GM21526 (cell line): Measurements from ENCODE around the gene SDK1.
"Not testable (repeated sequence)": the region's sequence is repeated elsewhere in the genome, so short reads cannot be mapped to it uniquely, and the experiment has no call there.

Source experiments
- ATAC-seq: cut with Tn5 transposase; IDR thresholded peaks from one replicate; pipeline ENCODE4 v1.9.1; 2021; ENCODE audit warnings: moderate library complexity; ENCODE audit not compliant: unreplicated experiment, low FRiP score

Gene SDK1

DNA sequence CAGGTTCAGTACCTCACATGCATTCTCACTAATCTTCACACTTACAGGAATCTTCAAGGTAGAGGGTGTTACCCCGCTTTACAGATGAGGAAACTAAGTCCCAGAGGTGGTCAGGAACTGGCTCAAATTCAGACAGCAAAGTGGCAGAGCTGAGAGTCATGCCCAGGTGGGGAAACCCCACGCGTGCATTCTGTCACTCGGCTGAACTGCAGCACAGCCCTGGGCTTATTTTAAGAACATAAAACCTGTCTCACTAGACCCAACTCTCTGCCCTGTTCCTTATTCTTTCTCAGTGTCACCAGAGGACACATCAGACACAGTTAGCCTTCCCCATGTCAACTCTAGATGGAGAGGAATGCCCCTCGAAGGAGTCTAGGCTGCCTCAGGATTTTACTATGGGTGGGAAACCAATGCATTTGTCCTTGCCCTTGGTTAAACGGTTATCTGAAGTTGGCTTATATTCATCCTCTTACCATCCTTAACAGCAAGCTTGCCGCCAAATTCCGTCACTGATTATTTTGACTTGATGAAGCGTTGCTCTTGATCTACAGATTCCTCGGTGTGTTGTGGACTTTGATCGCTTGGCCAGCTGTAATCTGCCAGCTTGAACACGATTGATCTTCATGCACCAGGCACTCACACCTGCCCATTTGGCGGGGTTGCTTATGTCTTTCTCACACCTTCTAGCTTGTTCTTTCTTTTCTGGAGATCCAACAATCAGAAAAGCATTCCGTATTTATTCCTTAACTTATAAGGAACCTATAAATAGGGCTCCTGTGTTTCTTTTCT, 627.9 kb downstream of the SDK1 start:
- no peak for ATAC-seq

DNA sequence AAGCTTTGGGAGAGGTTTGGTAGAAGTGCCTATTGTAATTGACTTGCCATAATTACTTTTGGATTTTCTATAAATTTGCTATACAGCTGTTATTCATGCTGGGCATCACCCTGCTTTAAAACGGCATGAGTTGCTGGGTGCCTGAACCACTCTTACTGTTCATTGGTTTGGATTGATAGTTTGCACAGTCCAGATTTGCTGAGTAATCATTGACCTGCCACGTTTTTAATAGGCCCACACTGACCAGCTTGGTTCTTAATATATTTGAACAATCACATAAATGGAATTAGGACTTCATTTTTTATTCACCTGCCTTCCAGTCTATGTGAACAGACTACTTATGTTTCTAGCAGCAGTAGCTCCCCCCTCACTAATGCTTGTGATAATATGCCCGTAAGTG, 630.8 kb downstream of the SDK1 start:
- ATAC-seq = no peak

DNA sequence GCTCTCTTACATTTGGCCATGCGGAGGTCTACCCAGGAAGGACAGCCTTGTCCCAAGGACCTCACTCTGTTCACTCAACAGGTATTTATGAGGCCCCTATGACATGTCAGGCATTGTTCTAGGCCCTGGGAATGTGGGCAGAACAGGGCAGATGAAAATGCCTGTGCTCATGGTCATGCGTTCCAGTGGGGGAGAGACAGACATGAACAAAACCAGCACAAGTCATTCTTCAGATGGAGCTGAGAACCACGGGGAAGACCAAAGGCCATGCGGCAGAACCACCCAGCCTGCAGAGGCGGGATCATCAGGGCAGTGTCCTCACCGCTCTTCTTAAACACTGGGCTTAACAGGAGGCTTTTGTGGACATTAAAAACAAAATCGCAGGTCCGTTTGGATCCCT, 636.1 kb downstream of the SDK1 start:
- ATAC-seq = no peak

DNA sequence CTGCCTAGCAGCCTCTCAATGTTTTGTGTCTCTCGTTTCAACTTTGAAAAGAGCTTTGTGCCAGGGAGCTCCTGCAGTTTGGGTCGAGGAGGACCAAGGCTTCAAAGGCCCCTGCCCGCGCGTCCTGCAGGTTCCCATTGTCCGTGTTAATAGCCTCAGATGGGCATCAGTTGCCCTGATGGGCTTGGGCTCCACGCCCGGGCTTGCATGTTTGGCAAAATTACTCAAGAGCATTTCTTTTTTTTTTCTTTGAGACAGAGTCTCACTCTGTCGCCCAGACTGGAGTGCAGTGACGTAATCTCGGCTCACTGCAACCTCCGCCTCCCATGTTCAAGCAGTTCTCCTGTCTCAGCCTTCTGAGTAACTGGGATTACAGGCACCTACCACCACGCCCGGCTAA, 636.6 kb downstream of the SDK1 start:
- no peak for ATAC-seq

DNA sequence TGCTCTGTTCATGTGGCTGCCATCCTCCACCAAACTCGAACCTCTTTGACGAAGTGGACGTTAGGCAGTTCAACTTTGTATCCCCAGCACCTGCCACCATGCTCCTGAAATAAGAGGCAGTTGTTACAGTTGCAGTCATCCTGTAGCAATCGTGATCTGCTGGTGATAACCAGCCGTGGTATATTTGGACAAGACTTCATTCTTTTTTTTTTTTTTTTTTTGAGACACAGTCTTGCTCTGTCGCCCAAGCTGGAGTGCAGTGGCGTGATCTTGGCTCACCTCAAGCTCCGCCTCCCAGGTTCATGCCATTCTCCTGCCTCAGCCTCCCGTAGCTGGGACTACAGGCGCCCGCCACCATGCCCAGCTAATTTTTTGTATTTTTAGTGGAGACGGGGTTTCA, 640.7 kb downstream of the SDK1 start:
- ATAC-seq = not testable (repeated sequence)

DNA sequence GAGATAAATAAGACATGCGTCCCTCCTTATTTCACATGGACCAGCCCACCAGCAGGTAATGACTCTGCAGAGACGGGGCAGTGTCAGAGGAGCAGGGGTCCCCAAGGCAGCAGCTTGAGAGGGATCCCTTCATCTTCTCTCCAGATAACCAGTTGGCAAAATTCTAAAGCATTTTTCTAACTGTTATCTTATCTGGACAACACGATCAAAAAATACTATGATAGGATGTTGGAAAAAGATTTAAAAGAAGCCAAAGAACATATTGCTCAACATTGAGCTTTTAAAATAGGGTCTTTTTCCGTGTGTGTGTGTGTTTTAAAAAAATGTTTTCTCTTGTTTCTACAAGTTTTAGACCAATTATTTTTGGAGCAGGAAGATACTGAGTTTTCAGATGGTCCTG, 641.2 kb downstream of the SDK1 start:
- no peak for ATAC-seq

DNA sequence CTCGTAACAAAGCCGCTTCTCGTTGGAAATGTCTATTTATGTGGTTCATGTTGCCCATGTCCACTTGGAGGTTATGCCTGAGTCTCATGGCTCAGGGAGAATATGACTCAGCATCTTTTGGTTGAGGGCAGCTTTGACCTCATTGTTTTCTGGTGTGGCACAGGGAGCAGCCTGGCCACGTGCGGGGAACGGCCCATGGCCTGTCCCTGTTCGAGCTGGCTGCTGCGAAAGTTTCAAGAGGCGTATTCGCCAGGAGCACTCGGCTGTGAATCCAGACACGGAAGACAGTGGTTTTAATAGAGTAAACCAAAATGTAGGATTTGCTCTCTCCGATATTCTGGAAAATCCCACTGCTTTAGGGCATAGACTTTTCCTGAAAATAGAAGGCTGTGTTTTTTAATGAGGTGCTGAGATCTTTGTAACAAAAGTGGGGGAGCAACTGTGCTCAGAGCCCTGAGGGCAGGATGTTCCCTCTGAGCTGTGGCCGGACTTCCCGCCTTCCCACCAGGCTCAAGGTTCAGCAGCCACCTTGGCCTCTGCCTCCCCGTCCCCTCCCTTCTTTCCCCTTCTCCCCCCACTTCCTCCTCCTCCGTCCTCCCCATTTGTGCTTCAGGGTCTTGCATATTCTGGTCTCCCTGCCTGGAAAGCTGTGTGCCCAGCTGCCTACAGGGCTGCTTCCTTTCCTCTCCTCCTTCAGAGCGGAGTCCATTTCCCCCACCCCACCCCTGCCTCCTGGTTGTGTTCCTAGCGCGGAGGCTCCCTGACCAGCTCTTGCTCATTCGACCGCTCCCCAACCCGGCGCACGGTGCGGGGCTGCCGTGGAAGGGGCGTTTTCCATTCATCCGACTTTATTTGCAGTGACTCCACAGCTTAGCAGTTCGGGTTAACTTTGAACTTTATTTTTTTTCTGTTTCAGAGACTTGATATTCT, 642.0 kb downstream of the SDK1 start:
- ATAC-seq = no peak

DNA sequence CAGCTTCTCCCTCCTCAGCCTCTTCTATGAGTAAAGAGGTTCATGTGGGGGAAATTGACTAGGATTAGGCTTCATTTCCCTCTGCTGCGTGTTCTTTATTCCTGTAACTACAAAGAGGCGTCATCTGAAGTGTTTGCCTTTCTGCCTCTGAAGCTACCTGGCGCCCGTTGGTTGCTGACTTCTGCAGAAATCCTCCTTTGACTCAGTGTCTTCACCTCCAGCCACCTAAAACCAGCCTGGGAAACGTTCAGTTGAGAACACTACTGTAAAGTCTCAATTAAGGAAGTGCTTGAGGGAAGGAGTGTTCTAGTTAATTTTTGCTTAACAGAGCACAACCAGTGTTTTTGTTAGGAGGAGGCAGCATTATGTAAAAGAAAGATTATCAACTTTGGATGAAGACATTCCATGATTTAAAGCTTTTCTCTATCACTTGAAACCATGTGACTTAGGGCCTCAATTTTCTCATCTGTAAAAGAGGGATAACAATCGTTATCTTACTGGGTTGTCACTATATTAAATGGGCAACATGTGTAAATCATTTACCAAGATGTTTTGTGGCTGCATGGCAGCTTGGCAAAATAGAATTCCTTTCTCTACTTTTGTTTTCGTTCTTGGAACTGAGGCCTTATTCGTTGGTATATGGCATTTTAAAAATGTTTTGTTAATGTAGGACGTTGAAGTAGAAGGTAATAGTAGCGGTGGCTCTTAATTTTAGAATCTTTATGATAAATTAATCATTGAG, 642.9 kb downstream of the SDK1 start:
- no peak for ATAC-seq

DNA sequence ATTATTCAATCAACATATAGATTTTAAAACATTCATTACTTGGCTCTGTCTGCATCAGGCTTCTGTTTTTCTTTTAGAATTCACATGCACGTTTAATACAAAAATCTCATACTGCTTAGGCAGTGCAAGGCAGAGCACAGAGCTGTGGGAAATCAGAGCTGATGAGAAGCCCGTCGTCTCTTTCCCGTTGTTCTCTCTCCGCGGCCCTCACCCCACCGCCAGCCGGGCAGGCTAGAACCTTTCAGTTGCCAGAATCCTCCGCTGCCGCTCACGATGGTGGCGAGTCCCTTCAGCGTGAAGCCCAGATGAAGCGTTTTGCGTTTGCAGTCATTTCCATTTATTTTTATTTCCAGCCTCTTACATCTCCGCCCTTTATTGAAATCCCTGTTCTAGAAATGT, 648.2 kb downstream of the SDK1 start:
- ATAC-seq = no peak

DNA sequence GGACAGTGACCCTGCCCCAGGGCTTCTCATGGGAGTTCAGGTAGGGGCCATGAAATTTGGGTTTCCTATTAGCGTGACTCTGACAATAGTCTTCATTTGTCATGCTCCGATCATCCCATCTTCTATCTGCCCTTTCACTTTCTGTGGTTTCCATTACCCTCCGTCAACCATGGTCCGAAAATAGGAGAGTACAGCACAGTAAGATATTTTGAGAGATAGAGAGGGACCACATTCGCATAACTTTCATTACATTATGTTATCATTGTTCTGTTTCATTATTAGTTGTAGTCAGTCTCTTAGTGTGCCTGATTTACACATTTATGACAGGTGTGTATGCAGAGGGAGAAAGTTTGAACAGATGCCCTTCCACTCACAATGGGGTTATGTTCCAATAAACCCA, 649.2 kb downstream of the SDK1 start:
- no peak for ATAC-seq

DNA sequence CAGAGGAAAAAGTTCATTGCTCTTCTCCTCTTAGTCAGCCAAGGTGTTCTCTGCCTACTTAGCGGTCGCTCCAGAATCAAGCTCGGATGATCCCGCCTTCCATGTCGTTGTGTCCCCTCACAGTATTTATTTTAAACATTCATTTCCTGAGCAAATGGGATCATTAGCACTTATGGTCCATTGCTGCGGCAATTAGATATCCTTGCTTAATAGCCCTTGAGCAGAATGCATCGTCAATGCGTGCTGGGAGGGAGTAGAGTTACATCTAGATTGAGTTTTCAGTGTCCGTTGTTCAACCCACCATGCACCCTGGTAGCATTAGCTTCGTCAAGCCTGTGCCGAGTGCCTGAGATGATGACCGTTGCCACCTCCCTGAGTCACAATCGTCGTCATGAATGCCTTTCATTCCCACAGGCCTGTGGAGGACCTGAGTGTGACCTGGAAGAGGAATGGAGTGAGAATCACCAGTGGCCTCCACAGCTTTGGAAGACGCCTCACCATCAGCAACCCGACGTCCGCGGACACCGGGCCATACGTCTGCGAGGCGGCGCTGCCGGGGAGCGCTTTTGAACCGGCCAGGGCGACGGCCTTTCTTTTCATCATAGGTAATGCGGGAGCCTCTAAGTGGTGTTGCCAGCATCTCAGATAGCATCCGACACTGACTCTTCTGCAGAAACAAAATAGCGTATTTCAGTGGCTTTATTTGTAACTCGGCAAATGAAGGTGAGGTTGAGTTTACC, 650.4 kb downstream of the SDK1 start:
- ATAC-seq = no peak

DNA sequence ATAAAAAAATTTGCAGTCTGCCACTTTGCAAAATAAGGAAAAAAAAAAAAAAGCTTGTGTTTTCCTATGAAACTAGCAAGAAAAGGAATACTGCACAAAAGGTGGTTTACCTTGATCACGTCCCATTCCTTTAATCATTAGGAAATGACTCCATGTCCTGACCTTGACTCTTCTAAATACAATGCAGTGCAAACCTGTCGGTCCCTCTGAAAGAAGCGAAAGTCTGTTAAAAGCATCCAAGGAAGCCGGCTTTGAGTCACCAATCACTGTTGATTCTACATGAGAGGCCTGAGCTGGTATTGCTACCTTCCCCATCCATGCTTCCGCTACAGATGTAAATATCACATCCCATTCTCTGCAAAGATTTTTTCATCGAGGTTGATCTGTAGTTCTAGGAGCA, 652.1 kb downstream of the SDK1 start:
- ATAC-seq = no peak

DNA sequence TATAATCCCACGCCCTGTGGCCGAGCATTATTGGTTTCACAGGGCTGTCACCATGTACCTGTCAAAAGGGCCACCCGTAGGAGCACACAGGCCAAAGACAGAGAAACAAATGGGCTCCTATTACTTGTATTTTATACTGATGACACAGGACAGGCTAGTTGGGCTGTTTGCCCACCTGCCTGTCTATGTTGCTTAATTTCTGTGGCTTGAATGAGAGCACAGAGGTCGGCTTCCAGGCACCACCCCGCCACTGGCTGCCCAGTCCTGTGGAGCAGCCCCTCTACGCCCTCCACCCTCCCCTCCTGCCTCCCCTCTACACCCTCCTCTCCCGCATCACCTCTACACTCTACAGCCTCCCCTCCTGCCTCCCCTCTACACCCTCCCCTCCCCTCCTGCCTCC, 652.9 kb downstream of the SDK1 start:
- no peak for ATAC-seq

DNA sequence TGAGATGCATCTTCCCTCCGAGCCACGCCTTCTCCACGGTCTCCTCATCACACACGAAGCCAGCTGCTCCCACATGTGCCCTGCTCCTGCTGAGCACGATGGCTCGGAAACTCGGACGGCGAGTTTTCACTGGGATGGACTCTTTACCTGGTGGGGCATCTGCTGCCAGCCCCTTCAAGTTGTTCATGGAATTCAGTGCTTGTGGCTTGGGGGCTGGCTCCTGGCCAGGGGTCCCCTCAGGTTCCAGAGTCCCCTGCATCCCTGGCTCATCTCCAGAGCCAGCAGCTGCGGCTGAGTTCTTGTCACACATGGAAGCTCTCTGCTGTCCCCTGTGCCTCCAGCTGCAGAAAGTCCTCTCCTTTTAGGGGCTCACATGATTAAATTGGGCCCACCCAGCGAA, 654.0 kb downstream of the SDK1 start:
- ATAC-seq = no peak

DNA sequence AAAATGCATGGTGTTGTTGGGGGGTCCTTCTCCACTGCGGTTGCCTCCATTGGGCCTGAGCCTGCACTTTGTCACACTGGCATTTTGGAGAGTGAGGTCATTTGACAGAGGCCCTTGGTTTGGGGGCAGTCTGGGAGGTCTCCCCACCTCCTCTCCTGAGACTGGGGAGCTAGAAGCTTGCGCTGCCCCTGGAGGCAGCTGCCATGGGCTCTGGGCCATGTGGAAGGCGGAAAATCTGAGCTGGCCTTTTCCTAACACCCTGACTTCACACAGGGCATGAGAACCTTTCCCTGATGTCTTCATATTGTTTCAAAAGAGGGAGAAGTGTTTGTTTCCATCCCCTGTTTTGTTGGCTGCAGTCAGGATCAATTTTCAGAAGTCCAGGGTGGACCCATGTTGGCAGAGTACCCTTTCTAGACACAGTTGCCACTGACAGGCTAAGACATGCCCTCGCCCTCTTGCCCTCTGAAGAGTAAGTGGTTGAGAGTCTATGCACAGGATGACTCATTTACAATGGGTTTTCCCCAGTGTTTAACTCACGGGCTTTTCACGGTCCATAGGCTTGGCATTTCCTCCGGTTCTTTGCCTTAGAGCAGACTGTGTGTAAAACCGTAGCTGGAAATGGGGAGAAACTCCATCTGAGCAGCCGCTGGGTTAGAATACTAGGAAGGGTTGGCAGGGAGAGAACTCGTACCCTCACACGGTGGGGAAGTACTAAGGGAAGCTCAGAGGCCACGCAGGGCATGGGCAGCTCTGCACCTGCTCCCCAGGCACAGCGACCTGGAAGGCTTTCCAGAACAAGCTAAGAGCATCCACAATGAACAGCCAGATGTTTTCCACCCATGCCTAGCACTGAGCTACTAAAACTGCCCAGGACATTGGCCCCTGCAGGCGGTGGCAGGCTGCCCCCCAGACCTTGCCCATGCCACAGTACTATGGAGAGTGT, 655.0 kb downstream of the SDK1 start:
- peak; percentile 73 for ATAC-seq

DNA sequence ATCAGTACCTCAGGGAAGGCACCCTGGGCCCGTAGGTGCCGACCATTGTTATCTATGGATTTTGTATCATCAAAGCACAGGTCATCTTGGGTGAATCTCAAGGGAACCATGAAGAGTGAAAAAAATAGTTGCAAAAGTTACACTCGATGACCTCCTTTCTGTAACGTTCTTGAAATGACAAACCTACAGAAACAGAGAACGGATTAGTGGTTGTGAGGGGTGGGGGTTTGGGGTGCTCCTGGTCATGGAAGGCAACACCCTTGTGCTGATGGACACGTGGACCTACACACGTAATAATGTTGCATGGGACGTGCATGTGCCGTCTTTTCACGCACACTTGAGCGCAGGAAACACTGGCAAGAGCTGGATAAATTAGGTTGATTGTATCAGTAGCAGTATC, 655.9 kb downstream of the SDK1 start:
- no peak for ATAC-seq

DNA sequence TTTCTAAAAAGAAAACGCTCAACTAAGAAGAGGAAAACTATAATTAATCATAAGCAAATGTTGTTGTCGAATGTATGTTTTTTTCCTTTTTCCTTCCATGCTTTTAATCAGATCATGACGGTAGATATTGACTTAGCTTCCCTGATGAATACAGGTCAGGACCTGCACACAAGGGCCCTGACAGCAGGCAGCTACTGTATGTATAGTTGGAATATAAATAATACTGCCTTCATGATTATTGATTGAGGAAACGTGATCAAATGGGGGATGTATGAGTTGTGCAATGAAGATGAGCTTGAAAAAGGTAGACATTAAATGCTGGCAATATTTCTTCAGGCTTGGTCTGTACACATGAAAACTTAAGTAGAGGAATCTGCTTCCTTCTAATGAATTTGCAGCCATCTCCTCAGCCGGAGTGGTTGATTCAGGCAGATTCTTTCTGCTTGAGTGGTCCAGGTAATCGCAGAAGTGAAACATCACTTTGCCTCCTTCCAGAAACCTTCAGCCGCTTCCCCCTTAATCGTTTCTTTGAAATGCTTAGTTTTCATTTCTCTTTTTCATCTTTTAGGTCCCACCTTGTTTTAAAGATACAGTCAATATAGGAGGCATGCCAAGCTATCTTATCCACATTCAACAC, 656.5 kb downstream of the SDK1 start:
- no peak for ATAC-seq

DNA sequence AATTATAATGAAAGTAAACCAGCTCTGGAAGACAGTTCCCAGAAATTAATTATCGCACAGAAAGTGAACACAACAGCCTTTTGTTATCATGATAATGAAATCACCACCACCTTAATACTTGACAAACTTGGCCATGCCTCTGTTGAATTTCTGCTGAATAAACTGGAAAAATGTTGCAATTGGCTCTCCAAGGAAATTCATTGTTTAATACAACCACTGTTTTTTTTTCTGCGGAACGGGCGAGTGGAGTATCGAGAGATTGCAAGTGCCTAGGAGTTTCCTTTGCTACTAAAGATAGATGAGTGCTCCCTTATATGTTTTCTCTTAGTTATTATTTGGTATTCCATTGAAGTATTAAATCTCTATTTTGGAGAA, 657.0 kb downstream of the SDK1 start:
- no peak for ATAC-seq

DNA sequence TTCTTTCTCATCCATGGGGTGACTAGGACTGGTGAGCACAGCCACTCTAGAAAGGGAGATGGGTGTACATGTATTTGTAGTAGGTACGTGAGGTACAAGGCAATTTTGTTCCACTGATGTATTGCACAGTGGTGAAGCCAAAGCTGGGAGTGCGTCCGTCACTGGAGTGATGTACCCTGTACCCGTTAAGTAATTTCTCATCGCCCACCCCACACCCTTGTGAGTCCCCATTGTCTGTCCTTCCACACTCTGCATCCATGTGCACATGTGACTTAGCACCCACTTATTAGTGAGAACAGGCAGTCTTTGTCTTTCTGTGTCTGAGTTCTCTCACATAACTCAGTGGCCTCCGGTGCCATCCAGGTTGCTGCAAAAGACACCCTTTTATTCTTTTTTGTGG, 658.3 kb downstream of the SDK1 start:
- ATAC-seq = no peak
